Thyroid gland (tissue), 4 donors: ENCODE results near the gene ANTKMT. TPM values are rescaled to one million over a fixed set of nuclear protein-coding genes. Genes with fewer than 3 reads are reported as not detected.
"Not testable (repeated sequence)": the region's sequence is repeated elsewhere in the genome, so short reads cannot be mapped to it uniquely, and the experiment has no call there.

Experiments used
- DNase-seq, 2 donors: peaks; one replicate each; pipeline ENCODE4 v3.0.0-alpha.2; 2019
- H3K27ac ChIP-seq, 3 donors: fragments of 200-600 bp; sonication (generic); 1 replicate in 2 of 3; 2 replicates in 1 of 3; pipeline ENCODE4 v1.5.1; 2016 to 2019; ENCODE audit warnings: mild to moderate bottlenecking in 1 of 3, moderate library complexity in 1 of 3
- H3K27me3 ChIP-seq: fragments of 200-600 bp; sonication (generic); one replicate; pipeline ENCODE4 v1.5.1; 2019
- H3K36me3 ChIP-seq, 2 donors: fragments of 200-600 bp; sonication (generic); one replicate each; pipeline ENCODE4 v1.5.1; 2016 to 2019
- H3K4me1 ChIP-seq, 2 donors: fragments of 200-600 bp; sonication (generic); one replicate each; pipeline ENCODE4 v1.5.1; 2017 to 2019
- H3K4me3 ChIP-seq, 3 donors: fragments of 200-600 bp; sonication (generic); replicated peaks in 1 of 3; 1 replicate in 2 of 3; 2 replicates in 1 of 3; pipeline ENCODE4 v1.5.1; 2016; ENCODE audit warnings: mild to moderate bottlenecking in 1 of 3
- H3K9me3 ChIP-seq: fragments of 200-600 bp; sonication (generic); one replicate; pipeline ENCODE4 v1.5.1; 2017
- POLR2A ChIP-seq, 2 donors: fragments of 450-650 bp; IDR thresholded peaks; one replicate each; pipeline ENCODE4 v1.6.1; 2017; ENCODE audit warnings: antibody characterized with exemption in 2 of 2, mild to moderate bottlenecking in 2 of 2, moderate library complexity in 1 of 2
- WGBS, 2 donors: methylation state at CpG; one replicate each; pipeline ENCODE4 v1.1.5; 2017; 5-methylcytosine and 5-hydroxymethylcytosine counted together
- intact Hi-C: fragments of 100-400 bp; cut with DNase I; formaldehyde crosslinking; loops from one replicate; pipeline ENCODE4 v1.15.1; 2023
- total RNA-seq, 4 donors: library from RNA; depleted of rRNA; stranded (reverse); fragments of >200 nt; gene quantifications; one replicate each; pipeline ENCODE4 v1.2.3, GENCODE V29; 2016
- TF ChIP-seq, protein P1 (sequence below), 6 experiments: fragments of 200-600 bp in 3 of 6; fragments of 450-650 bp in 3 of 6; sonication (generic) in 3 of 6; IDR thresholded peaks; one replicate each; pipeline ENCODE4 v1.5.1; 2016 to 2019; ENCODE audit warnings: antibody characterized with exemption in 6 of 6, mild to moderate bottlenecking in 2 of 6, inconsistent platforms in 1 of 6, moderate library complexity in 1 of 6

ANTKMT gene
- total RNA-seq, 4 donors from 2014 or later = 56.4 to 109 (median 63.8) TPM

GRCh38 chr16:749010-749409 is 28.1 kb downstream of the ANTKMT start:
- H3K27me3 ChIP-seq = no peaks in the 10 kb centered on the region
- no peak for TF ChIP-seq POLR2A (IDR thresholded peaks at IDR 0.05)
- TF ChIP-seq, protein P1, sequence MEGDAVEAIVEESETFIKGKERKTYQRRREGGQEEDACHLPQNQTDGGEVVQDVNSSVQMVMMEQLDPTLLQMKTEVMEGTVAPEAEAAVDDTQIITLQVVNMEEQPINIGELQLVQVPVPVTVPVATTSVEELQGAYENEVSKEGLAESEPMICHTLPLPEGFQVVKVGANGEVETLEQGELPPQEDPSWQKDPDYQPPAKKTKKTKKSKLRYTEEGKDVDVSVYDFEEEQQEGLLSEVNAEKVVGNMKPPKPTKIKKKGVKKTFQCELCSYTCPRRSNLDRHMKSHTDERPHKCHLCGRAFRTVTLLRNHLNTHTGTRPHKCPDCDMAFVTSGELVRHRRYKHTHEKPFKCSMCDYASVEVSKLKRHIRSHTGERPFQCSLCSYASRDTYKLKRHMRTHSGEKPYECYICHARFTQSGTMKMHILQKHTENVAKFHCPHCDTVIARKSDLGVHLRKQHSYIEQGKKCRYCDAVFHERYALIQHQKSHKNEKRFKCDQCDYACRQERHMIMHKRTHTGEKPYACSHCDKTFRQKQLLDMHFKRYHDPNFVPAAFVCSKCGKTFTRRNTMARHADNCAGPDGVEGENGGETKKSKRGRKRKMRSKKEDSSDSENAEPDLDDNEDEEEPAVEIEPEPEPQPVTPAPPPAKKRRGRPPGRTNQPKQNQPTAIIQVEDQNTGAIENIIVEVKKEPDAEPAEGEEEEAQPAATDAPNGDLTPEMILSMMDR (IDR thresholded peaks at IDR 0.05) = no peak

DNA sequence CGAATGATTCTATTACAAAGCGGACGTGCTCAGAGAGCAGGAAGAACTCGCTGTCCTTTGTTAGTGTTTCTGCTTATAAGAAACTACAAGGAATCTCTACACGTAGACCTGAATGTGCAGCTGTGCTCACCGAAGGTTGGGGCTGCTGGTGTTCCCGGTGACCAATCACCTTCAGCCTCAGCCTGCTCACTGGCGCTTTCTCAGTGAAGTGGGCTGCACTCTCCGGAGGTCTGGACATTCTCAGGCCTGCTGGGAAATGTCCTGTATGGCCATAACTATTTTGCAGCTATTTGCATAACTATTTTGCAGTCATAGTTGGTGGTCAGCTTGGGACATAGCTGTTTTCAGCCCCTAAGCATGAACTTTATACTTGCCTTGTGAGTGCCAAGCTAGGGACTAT is 29.5 kb downstream of the ANTKMT start:
- TF ChIP-seq, protein P1 (IDR thresholded peaks at IDR 0.05) = no peak
- TF ChIP-seq POLR2A (IDR thresholded peaks at IDR 0.05) = no peak
- WGBS, 2 donors = 21 to 30% methylated on average over 9 of the region's 9 CpGs
- Histone ChIP-seq H3K27me3 (no peaks in the 10 kb centered on the region), H3K9me3 (no peaks in the 10 kb centered on the region), H3K4me3 (no peak overlapping the region), H3K27ac (no peak overlapping the region), H3K36me3 (no peaks in the 10 kb centered on the region), H3K4me1 (no peaks in the 10 kb centered on the region)
- intact Hi-C loops = no loop called here
- DNase-seq = peak; percentile 30 to 38

More at GRCh38 chr16:749010-749409, 28.1 kb downstream of the ANTKMT start:
- Histone ChIP-seq H3K4me1 (no peaks in the 10 kb centered on the region), H3K4me3 (no peak overlapping the region), H3K9me3 (no peaks in the 10 kb centered on the region), H3K27ac (no peak overlapping the region), H3K36me3 (no peaks in the 10 kb centered on the region)
- WGBS, 2 donors = 75 to 83% methylated on average over 6 of the region's 6 CpGs
- intact Hi-C loops = no loop called here
- DNase-seq = no peak

- Histone ChIP-seq H3K36me3 (no peaks in the 10 kb centered on the region), H3K27me3 (no peaks in the 10 kb centered on the region), H3K4me3 (no peak overlapping the region), H3K27ac (no peak overlapping the region), H3K9me3 (no peaks in the 10 kb centered on the region), H3K4me1 (no peaks in the 10 kb centered on the region)
- TF ChIP-seq, protein P1 (IDR thresholded peaks at IDR 0.05) = no peak
- TF ChIP-seq POLR2A (IDR thresholded peaks at IDR 0.05) = no peak
- WGBS, 2 donors = 49 to 50% methylated on average over 38 to 39 of the region's 39 CpGs
- peak; percentile 60 to 66 for DNase-seq
- intact Hi-C loops = no loop called here
These were observed 30.4 kb downstream of the ANTKMT start for GRCh38 chr16:751152-752006.

DNA sequence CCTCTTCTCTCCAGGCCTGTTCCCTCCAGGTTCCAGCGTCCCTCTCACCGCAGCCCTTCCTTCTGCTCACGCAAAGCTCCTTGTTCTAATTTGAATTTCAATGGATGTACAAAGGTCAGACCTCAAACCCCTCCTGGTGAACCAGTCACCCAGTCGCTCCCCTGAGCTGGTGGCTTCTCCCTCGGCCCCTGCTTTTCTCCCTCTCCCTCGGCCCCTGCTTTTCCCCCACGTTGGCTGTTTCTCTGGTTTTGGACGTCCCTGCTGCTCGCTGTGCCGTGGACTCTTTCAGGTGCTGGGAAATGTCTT is 31.0 kb downstream of the ANTKMT start:
- no peak overlapping the region for H3K4me3 ChIP-seq

GRCh38 chr16:754121-754607 is 33.2 kb downstream of the ANTKMT start:
- H3K27me3 ChIP-seq, H3K9me3 ChIP-seq, DNase-seq: not testable (repeated sequence)

More for the DNA sequence above, 31.0 kb downstream of the ANTKMT start:
- no peaks in the 10 kb centered on the region for H3K9me3 ChIP-seq
- WGBS, 2 donors = 17 to 25% methylated on average over 10 of the region's 10 CpGs
- H3K36me3 ChIP-seq = no peaks in the 10 kb centered on the region
- no peaks in the 10 kb centered on the region for H3K27me3 ChIP-seq
- intact Hi-C loops = no loop called here
- no peaks in the 10 kb centered on the region for H3K4me1 ChIP-seq
- H3K27ac ChIP-seq = no peak overlapping the region
- TF ChIP-seq, protein P1 (IDR thresholded peaks at IDR 0.05) = no peak
- TF ChIP-seq POLR2A (IDR thresholded peaks at IDR 0.05) = no peak
- DNase-seq = no peak

More at GRCh38 chr16:754121-754607, 33.2 kb downstream of the ANTKMT start:
- H3K4me1 ChIP-seq, H3K36me3 ChIP-seq, H3K27ac ChIP-seq, intact Hi-C loops, H3K4me3 ChIP-seq: not testable (repeated sequence)
- 90% methylated on average over 11 of the region's 11 CpGs for WGBS, 2 donors
